RWPE2 (cell line): ENCODE results near the gene AMPH.

Source experiments
- ATAC-seq: fragments of 200-7000 bp; cut with Tn5 transposase; 3 replicates; pipeline ENCODE4 v1.9.1; 2021; ENCODE audit warnings: low read depth
- DNase-seq: peaks from one replicate; pipeline ENCODE4 v3.0.0-alpha.2; 2020; ENCODE audit warnings: low spot score
- H3K27ac ChIP-seq: fragments of 450-650 bp; 2 replicates; pipeline ENCODE4 v1.5.1; 2017; ENCODE audit warnings: mild to moderate bottlenecking; ENCODE audit not compliant: poor library complexity, severe bottlenecking
- H3K27me3 ChIP-seq: fragments of 250-450 bp; sonication (Bioruptor Pico); 2 replicates; pipeline ENCODE4 v1.5.1; 2021; ENCODE audit warnings: mild to moderate bottlenecking, moderate library complexity; ENCODE audit not compliant: insufficient read depth, poor library complexity, severe bottlenecking
- H3K36me3 ChIP-seq: fragments of 250-450 bp; sonication (Bioruptor Pico); 2 replicates; pipeline ENCODE4 v1.5.1; 2020; ENCODE audit warnings: low read depth, mild to moderate bottlenecking, moderate library complexity
- H3K4me1 ChIP-seq: fragments of 250-450 bp; sonication (Bioruptor Pico); 2 replicates; pipeline ENCODE4 v1.5.1; 2021; ENCODE audit warnings: mild to moderate bottlenecking, moderate library complexity; ENCODE audit not compliant: insufficient read depth, poor library complexity, severe bottlenecking
- H3K4me3 ChIP-seq: fragments of 250-450 bp; sonication (Bioruptor Pico); 2 replicates; pipeline ENCODE4 v1.5.1; 2021; ENCODE audit warnings: mild to moderate bottlenecking, moderate library complexity; ENCODE audit not compliant: severe bottlenecking
- H3K9me3 ChIP-seq: fragments of 250-450 bp; sonication (Bioruptor Pico); 2 replicates; pipeline ENCODE4 v1.5.1; 2021; ENCODE audit warnings: mild to moderate bottlenecking, moderate library complexity; ENCODE audit not compliant: severe bottlenecking
- CTCF ChIP-seq: fragments of 450-650 bp; IDR thresholded peaks from one replicate; pipeline ENCODE4 v1.5.1; 2017; ENCODE audit warnings: mild to moderate bottlenecking, moderate library complexity; ENCODE audit not compliant: poor library complexity, severe bottlenecking

AMPH gene

DNA sequence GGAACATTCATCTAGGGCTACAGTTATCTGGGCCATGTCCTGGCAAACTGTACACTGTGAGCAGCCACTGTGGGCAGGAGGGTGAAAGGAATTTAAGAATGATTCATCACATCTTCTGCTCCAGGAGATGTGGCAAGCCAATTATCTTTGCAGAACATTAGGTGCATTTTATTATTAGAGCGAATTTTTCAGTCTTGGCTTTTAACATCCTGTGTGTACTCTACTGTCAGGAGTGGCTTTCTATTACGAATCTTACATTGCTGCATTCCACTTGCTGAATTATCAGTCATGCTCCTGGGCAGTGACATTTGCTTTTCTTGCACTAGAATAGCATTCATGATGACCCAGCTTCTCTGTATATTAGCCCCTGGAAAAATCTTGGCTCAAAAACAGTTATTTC is 248.5 kb downstream of the AMPH start:
- Histone ChIP-seq H3K4me1 (no peaks in the 10 kb centered on the region), H3K36me3 (no peaks in the 10 kb centered on the region), H3K27ac (no peak overlapping the region), H3K4me3 (no peak overlapping the region), H3K27me3 (no peaks in the 10 kb centered on the region), H3K9me3 (no peaks in the 10 kb centered on the region)
- no peak for TF ChIP-seq CTCF
- peak; percentile 49; the same call in 2 of the 3 replicates for ATAC-seq
- no peak for DNase-seq

- Histone ChIP-seq H3K27me3 (no peaks in the 10 kb centered on the region), H3K4me3 (no peak overlapping the region), H3K36me3 (no peaks in the 10 kb centered on the region), H3K27ac (no peak overlapping the region), H3K4me1 (no peaks in the 10 kb centered on the region), H3K9me3 (no peaks in the 10 kb centered on the region)
- DNase-seq (no peak), ATAC-seq (no peak)
- TF ChIP-seq CTCF: no peak
Measured at GRCh38 chr7:38375453-38375852, 255.7 kb downstream of the AMPH start.

- DNase-seq: no peak
- no peaks in the 10 kb centered on the region for H3K36me3 ChIP-seq
Measured at GRCh38 chr7:38374507-38374906, 256.7 kb downstream of the AMPH start.

DNA sequence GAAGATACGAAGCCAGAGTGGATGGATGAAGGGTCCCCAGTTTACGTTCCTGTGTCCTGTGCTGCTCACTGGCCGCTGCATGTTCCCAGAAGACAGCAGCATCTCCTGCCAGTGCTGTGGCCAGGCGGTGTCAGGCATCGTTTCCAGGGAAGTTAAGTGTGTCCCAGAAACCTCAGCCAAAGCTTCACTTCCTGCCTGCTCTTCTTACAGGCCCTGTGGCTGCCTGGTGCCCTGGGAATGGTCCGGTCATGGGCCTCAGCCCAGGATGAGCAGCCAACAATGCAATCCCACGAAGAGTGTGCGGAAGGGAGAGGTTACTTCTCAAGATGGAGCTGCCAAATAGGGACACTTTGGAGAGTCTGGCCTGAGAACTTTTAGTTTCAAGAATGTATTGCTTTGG is 258.0 kb downstream of the AMPH start:
- no peak for TF ChIP-seq CTCF

More at GRCh38 chr7:38374507-38374906, 256.7 kb downstream of the AMPH start:
- Histone ChIP-seq H3K27me3 (no peaks in the 10 kb centered on the region), H3K27ac (no peak overlapping the region), H3K4me3 (no peak overlapping the region), H3K9me3 (no peaks in the 10 kb centered on the region), H3K4me1 (no peaks in the 10 kb centered on the region)
- TF ChIP-seq CTCF: peak; percentile 44
- no peak for ATAC-seq

GRCh38 chr7:38372290-38372689 is 258.9 kb downstream of the AMPH start:
- Histone ChIP-seq H3K27me3 (no peaks in the 10 kb centered on the region), H3K4me1 (no peaks in the 10 kb centered on the region), H3K9me3 (no peaks in the 10 kb centered on the region), H3K36me3 (no peaks in the 10 kb centered on the region), H3K27ac (no peak overlapping the region), H3K4me3 (no peak overlapping the region)
- ATAC-seq: no peak
- no peak for DNase-seq
- TF ChIP-seq CTCF: no peak

More for the DNA sequence above, 258.0 kb downstream of the AMPH start:
- ATAC-seq (no peak), DNase-seq (no peak)
- Histone ChIP-seq H3K4me1 (no peaks in the 10 kb centered on the region), H3K9me3 (no peaks in the 10 kb centered on the region), H3K27me3 (no peaks in the 10 kb centered on the region), H3K4me3 (no peak overlapping the region), H3K36me3 (no peaks in the 10 kb centered on the region), H3K27ac (no peak overlapping the region)
